ENCODE measurements around the gene TNKS1BP1. TPM values are rescaled to one million over a fixed set of nuclear protein-coding genes. Genes with fewer than 3 reads are reported as not detected.
"Not testable (repeated sequence)": the region's sequence is repeated elsewhere in the genome, so short reads cannot be mapped to it uniquely, and the experiment has no call there.

The TNKS1BP1 gene
- 10 to 100 TPM; 19.1 to 21.6 TPM for total RNA-seq

GRCh38 chr11:57324886-57325734 is at the start of gene TNKS1BP1:
TSS of gene TNKS1BP1 (minus strand) at chr11:57324952. CDS start at chr11:57321885, 3,067 bp downstream.
- intact Hi-C loops (cut with DNase I, micrococcal nuclease): loop anchor here (1.0 to 5.0 kb wide), 6 partner anchors 10 to 1254 kb away; partner anchors contain the start of genes SSRP1 (in 2 of the 2), SLC43A3 (in 1 of the 2) and ZFP91 (in 1 of the 2)
- H3K27me3 Mint-ChIP-seq: no peaks in the 10 kb centered on the region
- H3K36me3 Mint-ChIP-seq (ENCODE audit: low read depth): peaks cover 57% of the 10 kb centered on the region
- POLR2A ChIA-PET: interaction anchor here (0.6 to 2.7 kb wide), 4 partner anchors 10 to 14 kb away, joined by 3 to 13 read pairs (median 4); partner anchors contain the start of gene SSRP1
- H3K9me3 Mint-ChIP-seq (ENCODE audit: low read depth): no peaks in the 10 kb centered on the region
- DNase-seq: peak; percentile 94
- peak within 1 kb of the TSS; percentile 98 for H3K27ac Mint-ChIP-seq
- peak within 1 kb of the TSS; percentile 82 for H3K4me3 Mint-ChIP-seq
- peak; percentile 88 for ATAC-seq
- H3K4me1 Mint-ChIP-seq: peaks cover 58% of the 10 kb centered on the region
- CTCF ChIA-PET: interaction anchor here (0.6 to 1.9 kb wide), 4 partner anchors 10 to 412 kb away, joined by 3 to 8 read pairs (median 4); no protein-coding TSS in a partner anchor

- H3K4me3 Mint-ChIP-seq: no peak overlapping the region
- ChIA-PET CTCF (interaction anchor here (0.8 to 1.7 kb wide), 3 partner anchors 17 to 120 kb away, joined by 3 to 4 read pairs (median 4); no protein-coding TSS in a partner anchor), POLR2A (no interaction called here)
- ATAC-seq (no peak), DNase-seq (no peak)
- H3K9me3 Mint-ChIP-seq (ENCODE audit: low read depth): no peaks in the 10 kb centered on the region
- peaks cover 6% of the 10 kb centered on the region for H3K27me3 Mint-ChIP-seq
- H3K27ac Mint-ChIP-seq: no peak overlapping the region
- intact Hi-C loops (cut with DNase I, micrococcal nuclease): no loop called here
- no peaks in the 10 kb centered on the region for H3K36me3 Mint-ChIP-seq (ENCODE audit: low read depth)
- no peaks in the 10 kb centered on the region for H3K4me1 Mint-ChIP-seq
These were observed 48.4 kb upstream of the TNKS1BP1 start for GRCh38 chr11:57373146-57373545.

GRCh38 chr11:57370941-57371340 is 46.2 kb upstream of the TNKS1BP1 start:
- ChIA-PET CTCF (interaction anchor here (0.6 kb wide), 1 partner anchor 987 kb away, joined by 3 read pairs; no protein-coding TSS in a partner anchor), POLR2A (no interaction called here)
- Mint-ChIP-seq H3K9me3 (ENCODE audit: low read depth) (no peaks in the 10 kb centered on the region), H3K36me3 (ENCODE audit: low read depth) (no peaks in the 10 kb centered on the region), H3K4me3 (no peak overlapping the region), H3K27ac (no peak overlapping the region), H3K27me3 (no peaks in the 10 kb centered on the region), H3K4me1 (no peaks in the 10 kb centered on the region)
- no peak for DNase-seq
- ATAC-seq: no peak
- intact Hi-C loops (cut with DNase I, micrococcal nuclease): no loop called here

GRCh38 chr11:57370251-57370650 is 45.5 kb upstream of the TNKS1BP1 start:
- H3K4me1 Mint-ChIP-seq: no peaks in the 10 kb centered on the region
- ATAC-seq (no peak), DNase-seq (no peak)
- H3K36me3 Mint-ChIP-seq (ENCODE audit: low read depth): no peaks in the 10 kb centered on the region
- H3K4me3 Mint-ChIP-seq: no peak overlapping the region
- no peak overlapping the region for H3K27ac Mint-ChIP-seq
- intact Hi-C loops (cut with DNase I, micrococcal nuclease): no loop called here
- POLR2A ChIA-PET: no interaction called here
- H3K27me3 Mint-ChIP-seq: no peaks in the 10 kb centered on the region
- no peaks in the 10 kb centered on the region for H3K9me3 Mint-ChIP-seq (ENCODE audit: low read depth)
- CTCF ChIA-PET: interaction anchor here (0.6 kb wide), 1 partner anchor 987 kb away, joined by 3 read pairs; no protein-coding TSS in a partner anchor

GRCh38 chr11:57368845-57369232 is 44.1 kb upstream of the TNKS1BP1 start:
- Mint-ChIP-seq H3K4me1 (no peaks in the 10 kb centered on the region), H3K36me3 (ENCODE audit: low read depth) (no peaks in the 10 kb centered on the region), H3K4me3 (no peak overlapping the region), H3K27ac (no peak overlapping the region), H3K9me3 (ENCODE audit: low read depth) (no peaks in the 10 kb centered on the region), H3K27me3 (no peaks in the 10 kb centered on the region)
- ATAC-seq: no peak
- ChIA-PET CTCF (interaction anchor here (1.2 kb wide), 1 partner anchor 19 kb away, joined by 3 read pairs; no protein-coding TSS in a partner anchor), POLR2A (no interaction called here)
- intact Hi-C loops (cut with DNase I, micrococcal nuclease): no loop called here
- no peak for DNase-seq

GRCh38 chr11:57368106-57368844 is 43.5 kb upstream of the TNKS1BP1 start:
- no peak for ATAC-seq
- no peak for DNase-seq
- Mint-ChIP-seq H3K36me3 (ENCODE audit: low read depth) (no peaks in the 10 kb centered on the region), H3K27me3 (no peaks in the 10 kb centered on the region), H3K4me1 (no peaks in the 10 kb centered on the region), H3K9me3 (ENCODE audit: low read depth) (no peaks in the 10 kb centered on the region), H3K27ac (no peak overlapping the region), H3K4me3 (no peak overlapping the region)
- POLR2A ChIA-PET: no interaction called here
- CTCF ChIA-PET: interaction anchor here (1.2 kb wide), 1 partner anchor 18 kb away, joined by 3 read pairs; no protein-coding TSS in a partner anchor
- intact Hi-C loops (cut with DNase I, micrococcal nuclease): no loop called here

GRCh38 chr11:57364851-57365660 is 40.3 kb upstream of the TNKS1BP1 start:
- H3K27me3 Mint-ChIP-seq: peaks cover 3% of the 10 kb centered on the region
- ATAC-seq: no peak
- no peaks in the 10 kb centered on the region for H3K4me1 Mint-ChIP-seq
- CTCF ChIA-PET: no interaction called here
- POLR2A ChIA-PET: no interaction called here
- intact Hi-C loops (cut with DNase I, micrococcal nuclease): no loop called here
- peaks cover 1% of the 10 kb centered on the region for H3K9me3 Mint-ChIP-seq (ENCODE audit: low read depth)
- H3K4me3 Mint-ChIP-seq: no peak overlapping the region
- H3K27ac Mint-ChIP-seq: no peak overlapping the region
- DNase-seq: no peak
- H3K36me3 Mint-ChIP-seq (ENCODE audit: low read depth): no peaks in the 10 kb centered on the region

GRCh38 chr11:57363131-57364080 is 38.7 kb upstream of the TNKS1BP1 start:
- Mint-ChIP-seq H3K27ac (no peak overlapping the region), H3K4me3 (no peak overlapping the region), H3K27me3 (peaks cover 3% of the 10 kb centered on the region), H3K4me1 (no peaks in the 10 kb centered on the region), H3K36me3 (ENCODE audit: low read depth) (no peaks in the 10 kb centered on the region), H3K9me3 (ENCODE audit: low read depth) (peaks cover 1% of the 10 kb centered on the region)
- intact Hi-C loops (cut with DNase I, micrococcal nuclease): no loop called here
- ATAC-seq (no peak), DNase-seq (no peak)
- POLR2A ChIA-PET: no interaction called here
- CTCF ChIA-PET: interaction anchor here (0.7 to 3.0 kb wide), 4 partner anchors 11 to 111 kb away, joined by 3 to 11 read pairs (median 6); no protein-coding TSS in a partner anchor

- H3K4me3 Mint-ChIP-seq: no peak overlapping the region
- no peaks in the 10 kb centered on the region for H3K36me3 Mint-ChIP-seq (ENCODE audit: low read depth)
- intact Hi-C loops (cut with DNase I, micrococcal nuclease): no loop called here
- no peaks in the 10 kb centered on the region for H3K4me1 Mint-ChIP-seq
- POLR2A ChIA-PET: no interaction called here
- CTCF ChIA-PET: interaction anchor here (0.7 to 3.0 kb wide), 5 partner anchors 9 to 25 kb away, joined by 3 to 11 read pairs (median 4); no protein-coding TSS in a partner anchor
- no peak overlapping the region for H3K27ac Mint-ChIP-seq
- ATAC-seq (no peak), DNase-seq (no peak)
- H3K9me3 Mint-ChIP-seq (ENCODE audit: low read depth): peaks cover 1% of the 10 kb centered on the region
- H3K27me3 Mint-ChIP-seq: peaks cover 3% of the 10 kb centered on the region
These were observed 37.2 kb upstream of the TNKS1BP1 start for GRCh38 chr11:57361926-57362325.

GRCh38 chr11:57361420-57361819 is 36.7 kb upstream of the TNKS1BP1 start:
- H3K36me3 Mint-ChIP-seq (ENCODE audit: low read depth); H3K27me3 Mint-ChIP-seq; DNase-seq; ATAC-seq; H3K9me3 Mint-ChIP-seq (ENCODE audit: low read depth); H3K4me1 Mint-ChIP-seq; H3K4me3 Mint-ChIP-seq; H3K27ac Mint-ChIP-seq; POLR2A ChIA-PET; intact Hi-C loops (cut with DNase I, micrococcal nuclease): not testable (repeated sequence)
- CTCF ChIA-PET: interaction anchor here (1.0 to 3.0 kb wide), 2 partner anchors 9 to 26 kb away, joined by 3 to 11 read pairs; no protein-coding TSS in a partner anchor
